Epithelial cell of esophagus (primary cell): ENCODE data around the gene IDI1.
"Not testable (repeated sequence)": the region's sequence is repeated elsewhere in the genome, so short reads cannot be mapped to it uniquely, and the experiment has no call there.

Source experiments
- DNase-seq: peaks from one replicate; pipeline ENCODE4 v3.0.0; 2010; ENCODE audit warnings: low read depth
- H3K4me3 ChIP-seq: 2 replicates; pipeline ENCODE4 v1.5.1; 2011; ENCODE audit warnings: mild to moderate bottlenecking, low read length, control low read depth
- TF ChIP-seq, protein P1 (sequence below): IDR thresholded peaks from 2 replicates; pipeline ENCODE4 v1.5.1; 2011; ENCODE audit warnings: low read depth, mild to moderate bottlenecking, low read length, control low read depth, inconsistent platforms; ENCODE audit not compliant: insufficient read depth; ENCODE audit errors: missing control alignments

Gene IDI1

GRCh38 chr10:1010703-1011102, 38.2 kb downstream of the IDI1 start:
- no peak overlapping the region for H3K4me3 ChIP-seq
- TF ChIP-seq, protein P1, sequence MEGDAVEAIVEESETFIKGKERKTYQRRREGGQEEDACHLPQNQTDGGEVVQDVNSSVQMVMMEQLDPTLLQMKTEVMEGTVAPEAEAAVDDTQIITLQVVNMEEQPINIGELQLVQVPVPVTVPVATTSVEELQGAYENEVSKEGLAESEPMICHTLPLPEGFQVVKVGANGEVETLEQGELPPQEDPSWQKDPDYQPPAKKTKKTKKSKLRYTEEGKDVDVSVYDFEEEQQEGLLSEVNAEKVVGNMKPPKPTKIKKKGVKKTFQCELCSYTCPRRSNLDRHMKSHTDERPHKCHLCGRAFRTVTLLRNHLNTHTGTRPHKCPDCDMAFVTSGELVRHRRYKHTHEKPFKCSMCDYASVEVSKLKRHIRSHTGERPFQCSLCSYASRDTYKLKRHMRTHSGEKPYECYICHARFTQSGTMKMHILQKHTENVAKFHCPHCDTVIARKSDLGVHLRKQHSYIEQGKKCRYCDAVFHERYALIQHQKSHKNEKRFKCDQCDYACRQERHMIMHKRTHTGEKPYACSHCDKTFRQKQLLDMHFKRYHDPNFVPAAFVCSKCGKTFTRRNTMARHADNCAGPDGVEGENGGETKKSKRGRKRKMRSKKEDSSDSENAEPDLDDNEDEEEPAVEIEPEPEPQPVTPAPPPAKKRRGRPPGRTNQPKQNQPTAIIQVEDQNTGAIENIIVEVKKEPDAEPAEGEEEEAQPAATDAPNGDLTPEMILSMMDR, result no peak

GRCh38 chr10:1009947-1010346, 39.0 kb downstream of the IDI1 start:
- DNase-seq, H3K4me3 ChIP-seq: not testable (repeated sequence)

More at GRCh38 chr10:1010703-1011102, 38.2 kb downstream of the IDI1 start:
- DNase-seq, result no peak

DNA sequence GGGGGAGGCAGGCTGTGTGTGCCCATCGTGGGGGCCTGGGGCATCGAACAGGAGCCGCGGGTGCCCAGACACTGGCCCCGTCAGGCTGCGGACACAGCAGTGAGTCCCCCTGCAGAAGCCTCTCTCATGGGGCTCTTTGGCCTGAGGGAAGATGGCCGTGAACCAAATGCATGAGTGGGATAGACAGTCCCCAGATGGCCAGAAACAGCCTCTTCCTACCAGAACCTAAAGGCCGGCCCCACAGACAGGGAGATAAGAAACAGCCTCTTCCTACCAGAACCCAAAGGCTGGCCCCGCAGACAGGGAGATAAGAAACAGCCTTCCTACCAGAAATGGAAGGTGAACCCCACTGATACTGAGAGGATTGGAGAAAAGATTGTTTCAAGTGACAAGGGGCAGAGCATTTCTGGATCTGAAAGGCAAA, 39.8 kb downstream of the IDI1 start:
- no peak overlapping the region for H3K4me3 ChIP-seq
- TF ChIP-seq, protein P1, result no peak

GRCh38 chr10:1007583-1007982, 41.3 kb downstream of the IDI1 start:
- H3K4me3 ChIP-seq, result no peak overlapping the region
- TF ChIP-seq, protein P1, result no peak
- DNase-seq, result no peak

More for the DNA sequence above, 39.8 kb downstream of the IDI1 start:
- DNase-seq, result no peak

DNA sequence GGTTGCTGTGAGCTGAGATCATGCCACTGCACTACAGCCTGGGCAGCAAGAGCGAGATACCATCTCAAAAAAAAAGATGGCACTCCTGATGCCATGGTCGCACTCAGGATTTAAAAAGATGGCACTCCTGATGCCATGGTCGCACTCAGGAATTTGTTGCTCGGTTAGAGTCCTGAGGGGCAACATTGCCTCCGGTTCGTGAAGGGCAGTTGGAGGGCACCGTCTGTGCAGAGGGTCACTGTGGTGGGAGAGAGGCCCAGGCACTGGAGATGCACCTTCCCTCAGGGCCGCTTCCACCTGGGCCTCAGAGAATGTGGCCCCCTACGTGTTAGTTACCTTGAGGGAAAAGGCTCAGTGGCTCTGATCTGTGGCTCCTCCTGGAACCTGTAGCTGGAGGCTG, 42.3 kb downstream of the IDI1 start:
- no peak for DNase-seq
- TF ChIP-seq, protein P1, result no peak
- H3K4me3 ChIP-seq, result no peak overlapping the region

DNA sequence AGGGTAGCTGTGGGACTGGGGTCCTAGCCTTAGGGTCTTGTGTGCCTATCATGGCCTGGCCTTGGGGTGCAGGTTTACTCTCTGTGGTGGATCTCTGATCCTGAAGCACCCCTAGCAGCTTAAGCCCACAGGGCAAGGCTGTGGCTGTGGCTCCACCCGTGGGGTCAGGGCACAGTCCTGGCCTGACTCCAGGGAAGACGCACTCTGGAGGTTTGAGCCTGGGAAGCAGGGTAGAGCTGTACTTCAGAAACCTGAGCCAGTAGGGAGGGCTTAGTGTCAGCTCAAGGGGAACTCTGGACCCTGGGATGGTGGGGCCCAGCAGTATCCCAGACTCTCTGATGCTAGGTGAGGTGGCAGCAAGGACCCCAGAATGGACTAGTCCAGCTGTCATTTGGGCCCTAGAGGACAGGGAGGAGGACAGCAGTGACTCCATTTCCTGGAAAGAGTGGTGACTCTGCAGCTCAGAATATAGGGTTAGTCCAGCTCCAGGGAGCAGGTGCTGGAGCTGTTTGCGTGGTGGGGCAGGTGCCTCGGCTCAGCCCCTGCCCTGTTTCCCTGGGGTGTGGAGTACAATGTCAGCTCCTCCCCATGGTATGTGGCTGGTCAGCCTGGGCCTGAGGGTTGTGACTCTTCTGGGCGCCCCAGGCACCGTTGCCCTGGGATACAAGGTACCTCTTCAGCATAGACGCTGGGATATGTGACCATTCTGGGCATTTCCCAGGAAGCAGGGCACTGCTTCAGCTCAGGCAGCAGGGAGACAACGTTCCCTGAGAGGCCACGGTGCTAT, 44.8 kb downstream of the IDI1 start:
- TF ChIP-seq, protein P1, result no peak
- H3K4me3 ChIP-seq, result no peak overlapping the region
- DNase-seq, result no peak

DNA sequence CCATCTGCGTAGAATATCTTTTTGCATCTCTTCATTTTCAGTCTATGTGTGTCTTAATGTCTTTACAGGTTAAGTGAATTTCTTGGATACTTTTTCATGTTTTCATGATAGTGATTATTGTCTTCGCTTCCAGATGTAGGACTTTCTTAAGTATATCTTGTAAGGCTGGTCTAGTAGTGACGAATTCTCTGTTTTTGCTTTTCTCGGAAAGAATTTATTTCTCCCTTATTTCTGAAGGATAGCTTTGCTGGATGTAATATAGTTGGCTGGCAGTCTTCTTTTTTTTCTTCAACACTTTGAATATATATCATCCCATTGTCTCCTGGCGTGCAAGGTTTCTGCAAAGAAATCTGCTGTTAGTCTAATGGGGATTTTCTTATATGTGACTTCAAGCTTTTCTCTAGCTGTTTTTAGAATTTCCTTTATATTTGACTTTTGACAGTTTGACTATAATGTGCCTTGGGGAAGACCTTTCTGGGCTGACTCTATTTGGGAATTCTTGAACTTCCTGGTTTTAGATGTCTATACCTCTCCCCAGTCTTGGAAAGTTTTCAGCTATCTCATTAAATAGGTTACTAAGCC, 46.4 kb downstream of the IDI1 start:
- TF ChIP-seq, protein P1, result no peak
- DNase-seq, result no peak
- no peak overlapping the region for H3K4me3 ChIP-seq
